Erythroblast (primary cell): ENCODE data around the gene NOL9.

Experiments
- GATA1 ChIP-seq: IDR thresholded peaks from 2 replicates; pipeline ENCODE4 v1.6.1; 2011; ENCODE audit warnings: low read depth, mild to moderate bottlenecking, control low read depth, low read length, moderate library complexity
- POLR2A ChIP-seq: IDR thresholded peaks from 2 replicates; pipeline ENCODE4 v1.6.1; 2011; ENCODE audit warnings: mild to moderate bottlenecking, low read length

- TF ChIP-seq POLR2A (no peak), GATA1 (no peak)
Measured at GRCh38 chr1:6486433-6487011, 67.8 kb downstream of the NOL9 start.
